SK-MEL-5 (cell line): ENCODE data around the gene MYH14. TPM values are rescaled to one million over a fixed set of nuclear protein-coding genes. Genes with fewer than 3 reads are reported as not detected.

Source experiments
- DNase-seq: peaks from one replicate; pipeline ENCODE4 v3.0.0-alpha.2; 2016; ENCODE audit warnings: low read depth, low spot score
- in situ Hi-C: cut with HindIII; loops from 2 replicates; pipeline ENCODE4 v1.10.0; 2016; ENCODE audit warnings: low sequenced_read_pairs, high pct_unique_total_duplicates, low pct_unique_long_range_greater_than_20kb
- total RNA-seq: library from RNA; depleted of rRNA; stranded (reverse); fragments of >200 nt; shearing (Covaris generic); gene quantifications from 2 replicates; pipeline ENCODE4 v1.2.3, GENCODE V29; 2014

Gene MYH14
- total RNA-seq, 1 experiment from 2014 or later, result 15.1 TPM

DNA sequence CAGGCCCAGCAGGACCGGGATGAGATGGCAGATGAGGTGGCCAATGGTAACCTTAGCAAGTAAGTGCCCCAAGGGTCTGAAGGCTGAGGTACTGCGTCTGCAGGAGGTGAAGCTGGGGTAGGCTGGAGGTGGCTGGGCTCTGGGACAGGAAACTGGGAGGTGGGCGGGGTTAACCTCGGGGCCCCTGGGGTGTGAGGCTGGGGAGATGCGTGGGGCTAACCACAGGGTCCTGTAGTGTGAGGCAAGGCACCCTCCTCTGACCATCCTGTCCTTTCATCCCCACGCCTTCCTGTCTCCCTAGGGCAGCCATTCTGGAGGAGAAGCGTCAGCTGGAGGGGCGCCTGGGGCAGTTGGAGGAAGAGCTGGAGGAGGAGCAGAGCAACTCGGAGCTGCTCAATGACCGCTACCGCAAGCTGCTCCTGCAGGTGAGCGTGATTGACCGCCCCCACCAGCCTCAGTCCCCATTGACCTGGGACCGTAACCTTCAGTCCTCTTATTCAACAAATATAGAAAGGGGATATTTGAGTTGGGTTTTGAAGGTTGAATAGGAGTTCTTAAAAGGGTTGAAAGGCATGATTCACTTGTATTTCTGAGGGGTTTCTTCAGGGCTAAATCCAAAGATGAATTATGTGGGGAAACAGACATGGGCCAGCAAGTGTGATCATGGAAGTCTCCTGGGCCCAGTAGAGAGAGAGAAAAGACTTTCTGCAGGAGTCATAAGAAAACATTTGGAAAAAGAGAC, 90.0 kb downstream of the MYH14 start:
- no peak for DNase-seq
- in situ Hi-C loops, result no loop called here

DNA sequence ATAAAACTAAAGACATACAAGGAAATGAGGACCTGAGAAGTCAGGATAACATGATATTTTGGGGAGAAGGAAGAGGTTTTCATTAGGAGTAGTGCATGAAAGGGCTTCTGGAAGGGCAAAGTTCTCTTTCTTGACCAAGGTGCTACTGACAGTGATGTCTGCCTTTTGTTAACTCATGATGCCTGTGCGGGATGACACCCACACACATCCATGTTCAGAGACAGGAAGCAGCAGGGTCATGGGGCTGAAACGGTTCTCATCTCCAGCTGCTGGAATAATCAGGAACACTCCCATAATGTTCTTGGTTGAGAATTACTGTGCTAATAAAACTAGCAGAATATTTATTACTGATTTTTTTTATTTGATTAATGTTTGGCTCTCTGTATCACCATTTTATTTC, 96.6 kb downstream of the MYH14 start:
- in situ Hi-C loops, result no loop called here
- no peak for DNase-seq

GRCh38 chr19:50300814-50301606, 97.6 kb downstream of the MYH14 start:
- in situ Hi-C loops, result no loop called here
- no peak for DNase-seq

DNA sequence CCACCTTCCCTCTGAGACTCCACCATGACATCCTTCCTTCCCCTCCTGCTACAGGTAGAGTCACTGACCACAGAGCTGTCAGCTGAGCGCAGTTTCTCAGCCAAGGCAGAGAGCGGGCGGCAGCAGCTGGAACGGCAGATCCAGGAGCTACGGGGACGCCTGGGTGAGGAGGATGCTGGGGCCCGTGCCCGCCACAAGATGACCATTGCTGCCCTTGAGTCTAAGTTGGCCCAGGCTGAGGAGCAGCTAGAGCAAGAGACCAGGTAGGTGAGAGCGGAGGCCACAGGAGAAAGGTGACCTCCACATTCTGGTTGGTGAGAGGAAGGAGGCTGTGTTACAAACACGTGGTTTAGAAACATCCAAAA, 98.2 kb downstream of the MYH14 start:
- no peak for DNase-seq
- in situ Hi-C loops, result no loop called here

- in situ Hi-C loops, result no loop called here
- no peak for DNase-seq
These were observed 100.1 kb downstream of the MYH14 start for GRCh38 chr19:50303558-50303957.

DNA sequence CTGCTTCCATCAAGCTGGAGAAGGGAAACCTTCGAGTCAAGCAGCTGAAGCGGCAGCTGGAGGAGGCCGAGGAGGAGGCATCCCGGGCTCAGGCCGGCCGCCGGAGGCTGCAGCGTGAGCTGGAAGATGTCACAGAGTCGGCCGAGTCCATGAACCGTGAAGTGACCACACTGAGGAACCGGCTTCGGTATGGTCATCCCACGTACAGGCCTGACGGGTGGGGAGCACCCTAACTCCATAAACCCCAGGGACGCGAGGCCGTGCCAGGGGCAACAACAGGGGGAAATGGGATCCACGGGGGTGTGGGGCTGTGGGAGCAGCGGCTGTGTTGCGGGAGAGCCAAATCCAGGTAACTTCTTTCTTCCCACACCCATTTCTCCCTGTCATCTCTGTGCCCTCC, 105.6 kb downstream of the MYH14 start:
- DNase-seq, result no peak
- in situ Hi-C loops, result no loop called here

- in situ Hi-C loops, result no loop called here
- DNase-seq, result no peak
These were observed 106.1 kb downstream of the MYH14 start for GRCh38 chr19:50309396-50310125.

GRCh38 chr19:50310759-50311465, 107.5 kb downstream of the MYH14 start:
- in situ Hi-C loops, result no loop called here
- no peak for DNase-seq

- DNase-seq, result peak; percentile 70
- in situ Hi-C loops, result no loop called here
These were observed 108.6 kb downstream of the MYH14 start for GRCh38 chr19:50311723-50312635.

DNA sequence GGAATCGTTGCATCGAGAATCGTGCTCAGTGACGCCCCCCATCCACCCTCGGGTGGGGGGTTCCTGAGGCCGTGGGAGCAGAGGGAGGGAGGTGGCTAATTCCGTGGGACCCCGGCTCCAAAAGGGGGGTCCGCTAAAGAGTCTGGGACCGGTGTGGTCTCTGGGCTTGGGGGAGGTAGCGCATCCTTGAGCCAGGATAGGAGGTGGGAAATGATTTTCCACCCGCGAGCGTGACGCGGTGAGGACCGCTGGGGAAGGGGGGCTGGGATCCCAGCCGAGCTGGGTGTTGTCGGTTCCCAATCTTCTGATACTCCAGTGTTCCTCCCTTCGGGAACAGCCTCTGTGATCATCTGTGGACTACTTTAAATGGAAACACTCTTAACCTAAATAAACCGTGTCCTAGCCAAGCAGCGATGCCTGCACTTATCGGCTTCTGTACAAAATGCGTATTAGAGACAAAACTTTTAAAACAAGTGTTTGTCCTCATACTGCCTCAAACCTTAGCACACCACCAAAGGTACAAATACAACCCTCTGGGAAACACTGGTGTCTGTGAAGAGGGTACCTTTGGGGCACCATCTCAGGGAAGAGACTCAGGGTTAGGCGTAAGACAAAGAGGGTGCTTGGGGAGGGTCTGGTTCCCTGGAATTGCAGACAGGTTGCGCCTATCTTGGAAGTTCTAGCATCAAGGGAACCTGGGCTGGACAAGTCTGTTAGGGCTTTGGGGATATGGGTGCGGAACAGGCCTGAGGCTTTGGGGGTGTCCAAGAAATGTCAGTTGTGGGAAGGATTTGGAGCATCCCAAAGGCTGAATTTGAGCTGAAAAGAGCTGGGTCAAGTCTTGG, 109.8 kb downstream of the MYH14 start:
- in situ Hi-C loops, result no loop called here
- DNase-seq, result no peak

- in situ Hi-C loops, result no loop called here
- no peak for DNase-seq
These were observed 110.6 kb downstream of the MYH14 start for GRCh38 chr19:50313812-50314536.

GRCh38 chr19:50314724-50315708, 111.6 kb downstream of the MYH14 start:
- no peak for DNase-seq
- in situ Hi-C loops, result no loop called here

DNA sequence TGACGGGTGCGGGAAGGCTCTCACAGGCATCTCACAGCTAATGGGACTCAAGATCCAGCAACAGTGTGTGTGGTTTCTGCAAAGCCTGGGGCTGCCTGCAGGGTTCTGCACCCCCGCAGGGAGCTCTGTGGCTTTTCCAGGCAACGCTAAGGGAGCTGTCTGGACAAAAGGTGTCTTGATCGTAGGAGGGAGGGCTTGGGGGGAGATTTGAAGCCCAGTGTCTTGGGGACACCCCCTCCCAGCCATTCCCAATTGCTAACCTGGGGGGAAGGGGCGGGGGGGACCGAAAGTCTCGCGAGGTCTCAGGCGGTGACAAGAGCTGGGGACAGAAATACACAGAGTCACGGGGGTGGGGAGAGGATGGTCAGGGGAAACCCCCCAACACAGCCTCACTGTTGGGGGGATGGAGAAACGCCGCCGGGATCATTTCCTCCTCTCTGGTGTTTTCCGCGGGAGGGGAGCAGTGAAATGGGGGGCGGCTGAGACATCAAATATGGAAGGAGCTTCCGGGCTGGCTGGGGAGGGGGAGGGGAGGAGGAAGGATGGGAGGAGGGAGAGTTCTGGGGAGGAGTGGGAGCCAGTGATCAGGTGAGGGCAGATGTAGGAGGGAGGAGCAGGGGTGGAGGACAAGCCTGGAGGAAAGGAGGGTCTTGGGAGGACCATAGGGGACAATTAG, 112.5 kb downstream of the MYH14 start:
- peak; percentile 48 for DNase-seq
- in situ Hi-C loops, result no loop called here

GRCh38 chr19:50317115-50317514, 113.7 kb downstream of the MYH14 start:
- in situ Hi-C loops, result no loop called here
- DNase-seq, result no peak
